Activated gamma-delta T cell treated with Interleukin-2 at 50 U/mL for 16 hours (primary cell): Measurements from ENCODE around the gene SYF2.
"Not testable (repeated sequence)": the region's sequence is repeated elsewhere in the genome, so short reads cannot be mapped to it uniquely, and the experiment has no call there.

Source experiments
- DNase-seq: peaks from one replicate; pipeline ENCODE4 v3.0.0-alpha.2; 2020

The SYF2 gene

DNA sequence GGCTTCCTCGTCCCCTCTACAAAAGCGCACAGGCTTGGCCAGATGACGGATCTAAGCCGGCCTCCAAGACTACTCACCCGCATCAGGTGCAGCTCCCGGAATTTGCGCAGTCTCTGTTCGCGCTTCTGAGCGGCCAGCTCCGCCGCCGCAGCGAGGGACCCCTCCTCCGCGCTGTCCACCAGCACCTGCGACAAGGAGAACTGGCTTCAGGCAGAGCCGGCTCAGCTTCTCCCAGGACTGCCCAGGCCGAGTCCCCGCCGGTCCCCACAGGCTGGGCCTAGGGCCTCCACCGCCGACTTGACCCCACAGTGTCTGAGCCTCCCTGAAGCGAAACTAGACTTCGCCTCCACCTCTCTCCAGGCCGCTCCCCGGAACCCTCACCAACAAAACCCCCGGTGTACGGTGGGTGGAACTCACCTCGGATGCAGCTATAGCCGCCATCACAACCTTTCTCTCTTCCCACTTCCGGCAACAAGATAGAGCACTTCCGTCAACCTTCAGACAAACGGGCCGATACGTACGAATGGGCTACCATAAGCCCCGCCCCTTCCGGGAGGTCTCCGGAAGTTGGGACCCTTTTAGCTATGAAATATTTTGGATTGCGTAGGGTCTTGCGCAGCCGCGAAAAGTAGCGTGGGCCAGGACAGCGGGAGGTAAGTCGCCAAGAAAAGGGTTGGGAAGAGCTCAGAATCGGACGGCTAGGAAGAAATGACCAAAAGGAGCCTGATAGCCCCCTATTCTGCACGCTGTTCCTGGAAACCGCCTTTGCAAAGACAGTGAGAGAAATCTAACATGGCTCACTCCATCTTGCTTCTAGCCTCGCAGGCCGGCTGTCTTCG, at the start of gene SYF2:
Gene SYF2 (minus strand): TSS at position 476 of the 839 bp plus-strand sequence. CDS start 35 bp downstream, at position 441.
- DNase-seq = peak; percentile 94

DNA sequence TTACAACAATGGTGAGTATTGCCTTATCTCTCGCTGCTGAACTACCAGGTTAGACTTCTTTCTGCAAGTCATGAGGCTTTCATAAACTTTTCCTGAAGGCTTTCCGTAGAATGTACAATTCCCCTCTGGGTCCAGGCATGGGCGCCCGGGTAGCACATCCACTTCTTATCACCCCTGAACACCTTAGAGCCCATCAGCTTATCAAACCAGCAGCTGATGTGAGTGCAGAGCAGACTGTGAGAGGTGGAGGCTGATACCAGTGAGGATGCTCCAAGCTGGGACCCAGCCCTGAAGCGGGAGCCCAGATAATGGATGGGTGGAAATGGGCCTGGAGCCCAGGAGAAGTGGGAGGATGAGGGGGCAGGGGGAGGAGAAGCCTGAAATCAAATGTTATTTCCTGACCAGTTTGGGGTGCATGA, 47.4 kb upstream of the SYF2 start:
- DNase-seq = not testable (repeated sequence)

GRCh38 chr1:25278790-25279189, 46.5 kb upstream of the SYF2 start:
- DNase-seq = not testable (repeated sequence)

- DNase-seq = not testable (repeated sequence)
Measured at GRCh38 chr1:25278358-25278757, 46.1 kb upstream of the SYF2 start.

GRCh38 chr1:25277295-25277694, 45.0 kb upstream of the SYF2 start:
- DNase-seq = not testable (repeated sequence)

- DNase-seq = not testable (repeated sequence)
Measured at GRCh38 chr1:25275648-25276047, 43.3 kb upstream of the SYF2 start.

- not testable (repeated sequence) for DNase-seq
Measured at GRCh38 chr1:25272238-25272637, 39.9 kb upstream of the SYF2 start, which contains the start of gene RHD. TSS of gene RHD (plus strand) at chr1:25272509. CDS start at chr1:25272548, 39 bp downstream.

- not testable (repeated sequence) for DNase-seq
Measured at GRCh38 chr1:25268143-25268760, 36.0 kb upstream of the SYF2 start.

- DNase-seq = peak; percentile 91
Measured at GRCh38 chr1:25267288-25268142, 35.2 kb upstream of the SYF2 start.

DNA sequence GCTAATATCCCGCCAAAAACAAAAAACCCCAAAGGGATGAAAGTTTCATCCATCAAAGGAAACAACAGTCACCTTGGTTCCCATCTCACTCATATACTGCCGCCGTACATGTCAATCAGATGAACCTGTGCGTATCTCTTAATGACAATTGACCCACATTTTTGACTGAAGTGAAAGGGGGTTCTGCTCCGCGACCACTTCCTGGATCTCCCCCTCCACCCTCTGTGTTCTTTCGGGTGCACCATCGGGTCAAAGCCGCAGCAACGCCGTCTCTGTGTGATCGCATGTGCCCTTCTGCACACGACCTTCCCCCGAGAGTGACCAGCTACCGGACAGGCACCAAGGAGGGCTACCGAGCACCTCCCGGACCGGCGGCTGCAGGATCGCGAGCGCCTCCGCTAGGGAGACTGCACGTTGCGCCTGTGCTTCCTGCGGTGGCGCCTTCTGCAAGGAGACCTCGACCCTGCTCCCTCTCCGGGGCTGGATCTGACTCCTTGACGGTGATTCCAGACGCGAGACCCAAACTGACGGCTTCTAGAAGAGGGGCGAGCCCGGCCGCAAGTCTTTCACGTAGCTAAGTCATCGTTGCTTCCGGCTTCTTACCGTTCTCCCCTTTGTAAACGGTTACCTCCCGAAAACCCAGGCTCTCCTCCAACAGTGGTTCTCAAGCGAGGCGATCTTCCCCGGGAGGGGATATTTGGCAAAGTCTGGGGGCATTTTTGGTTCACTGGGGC, 34.4 kb upstream of the SYF2 start:
- not testable (repeated sequence) for DNase-seq

- not testable (repeated sequence) for DNase-seq
Measured at GRCh38 chr1:25260336-25260735, 28.0 kb upstream of the SYF2 start.

DNA sequence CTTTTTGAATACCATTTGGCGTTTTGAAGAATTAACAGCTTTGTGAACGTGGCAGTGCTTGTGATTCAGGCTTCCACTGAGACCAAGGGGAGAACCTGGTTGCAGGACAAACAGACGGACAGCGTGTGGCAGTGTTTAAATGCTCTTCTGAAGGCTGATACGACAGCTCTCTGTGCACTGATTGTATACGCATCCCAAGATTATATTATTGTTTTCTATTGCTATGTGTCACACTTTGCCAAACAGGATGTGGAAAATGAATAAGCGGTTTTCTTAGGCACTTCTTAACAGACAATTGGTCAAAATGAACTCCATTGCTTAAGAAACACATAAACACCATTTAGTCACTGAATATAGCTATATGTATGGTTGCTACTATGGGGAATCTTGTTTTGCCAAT, 27.5 kb upstream of the SYF2 start:
- DNase-seq = not testable (repeated sequence)

GRCh38 chr1:25257196-25257595, 24.9 kb upstream of the SYF2 start:
- no peak for DNase-seq

DNA sequence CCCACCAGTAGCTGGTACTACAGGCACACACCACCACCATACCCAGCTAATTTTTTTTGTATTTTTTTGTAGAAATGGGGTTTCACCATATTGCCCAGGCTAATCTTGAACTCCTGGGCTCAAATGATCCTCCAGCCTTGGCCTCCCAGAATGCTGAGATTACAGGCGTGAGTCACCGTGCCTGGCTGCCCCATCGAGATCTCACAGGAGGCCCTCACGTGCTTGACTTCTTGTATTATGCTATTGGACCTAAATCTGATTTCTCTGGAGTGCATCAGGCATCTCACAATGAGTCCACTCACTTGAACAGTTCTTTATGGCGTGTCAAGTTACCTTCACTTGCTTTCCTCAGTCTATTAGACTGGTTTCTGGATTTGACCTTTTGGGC, 24.3 kb upstream of the SYF2 start:
- DNase-seq = no peak

DNA sequence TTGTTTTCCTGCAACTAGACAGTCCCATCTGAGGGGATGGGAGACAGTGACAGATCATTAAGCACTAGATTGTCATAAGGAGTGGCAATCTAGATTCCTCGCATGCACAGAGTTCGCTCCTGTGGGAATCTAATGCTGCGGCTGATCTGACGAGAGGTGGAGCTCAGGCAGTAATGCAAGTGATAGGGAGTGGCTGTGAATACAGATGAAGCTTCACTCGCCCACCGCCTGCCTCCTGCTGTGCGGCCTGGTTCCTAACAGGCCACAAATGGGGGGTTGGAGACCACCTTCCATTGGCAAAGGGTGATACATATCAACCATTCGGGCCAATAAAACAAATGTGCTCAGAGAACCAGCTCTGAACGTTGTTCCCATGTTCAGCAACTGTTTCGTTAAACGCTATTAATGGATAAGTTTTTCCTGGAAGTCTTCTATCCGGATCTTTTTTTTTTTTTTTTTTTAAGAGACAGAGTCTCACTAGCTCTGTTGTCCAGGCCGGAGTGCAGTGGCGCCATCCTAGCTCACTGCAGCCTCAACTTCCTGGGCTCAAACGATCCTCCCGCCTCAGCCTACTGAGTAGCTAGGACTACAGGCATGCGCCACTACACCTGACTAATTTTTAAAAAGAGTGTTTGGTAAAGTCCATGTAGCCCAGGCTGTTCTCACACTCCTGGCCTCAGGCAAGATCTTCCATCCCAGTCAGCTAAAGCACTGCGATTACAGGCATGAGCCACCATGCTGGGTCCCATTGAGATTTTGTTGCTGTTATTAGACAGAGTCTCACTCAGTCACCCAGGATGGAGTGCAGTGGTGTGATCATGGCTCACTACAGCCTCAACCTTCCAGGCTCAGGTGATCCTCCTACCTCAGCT, 23.6 kb upstream of the SYF2 start:
- DNase-seq = no peak

DNA sequence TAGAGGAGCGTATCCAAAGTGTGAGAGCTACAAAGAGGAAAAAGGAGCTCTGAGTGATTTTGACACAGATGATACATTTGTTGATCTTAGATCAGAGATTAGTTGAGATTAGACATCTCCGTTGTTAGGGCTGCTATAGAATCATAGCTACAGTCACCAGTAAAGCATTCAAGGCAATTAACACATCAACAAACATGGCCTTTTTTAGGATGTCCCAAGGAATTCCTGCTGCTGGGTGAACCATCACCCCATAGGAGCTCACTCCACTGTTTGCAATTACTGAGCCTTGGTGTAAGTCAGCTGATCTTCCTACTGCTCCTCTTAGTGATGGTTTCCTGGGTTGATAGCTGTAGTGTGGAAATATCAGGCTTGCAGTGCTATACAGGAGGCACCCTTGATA, 21.6 kb upstream of the SYF2 start:
- DNase-seq = no peak

DNA sequence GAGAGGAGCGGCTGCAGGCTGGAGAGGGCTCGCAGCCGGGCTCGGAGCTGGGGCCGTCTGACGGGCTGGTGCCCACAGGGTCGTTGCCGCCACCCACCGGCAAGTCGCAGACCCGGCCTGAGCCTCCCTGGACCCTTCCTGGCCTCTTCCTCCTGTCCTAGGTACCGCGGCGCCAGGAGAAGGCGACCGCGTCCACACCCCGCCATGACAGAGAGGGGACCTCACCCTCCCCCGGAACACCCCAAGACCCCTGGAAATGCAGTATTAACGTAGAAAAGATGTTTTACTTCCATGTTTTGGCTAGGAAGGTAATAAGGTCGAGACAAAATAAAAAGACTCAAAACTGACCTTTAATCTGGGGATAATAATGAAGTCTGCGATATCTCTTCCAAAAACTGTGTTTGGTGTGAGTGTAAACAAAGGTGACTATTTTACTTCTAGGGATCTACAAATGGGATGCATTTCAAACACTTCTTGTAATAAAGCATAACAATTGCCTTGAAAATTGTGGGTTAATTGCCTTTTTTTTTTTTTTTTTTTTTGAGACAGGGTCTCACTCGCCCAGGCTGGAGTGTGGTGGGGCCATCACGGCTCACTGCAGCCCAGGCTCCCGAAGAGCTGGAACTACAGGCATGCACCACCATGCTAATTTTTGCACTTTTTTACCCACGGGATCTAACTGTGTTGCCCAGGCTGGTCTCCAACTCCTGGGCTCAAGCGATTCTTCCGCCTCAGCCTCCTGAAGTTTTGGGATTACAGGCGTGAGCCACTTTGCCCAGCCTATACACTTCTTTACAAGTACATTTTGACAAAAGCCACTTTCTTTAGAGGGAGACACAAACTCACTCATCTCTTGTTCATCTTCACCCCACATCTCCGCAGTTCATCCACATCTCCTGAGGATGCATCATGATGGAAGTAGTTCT, 15.8 kb upstream of the SYF2 start:
- DNase-seq = no peak

DNA sequence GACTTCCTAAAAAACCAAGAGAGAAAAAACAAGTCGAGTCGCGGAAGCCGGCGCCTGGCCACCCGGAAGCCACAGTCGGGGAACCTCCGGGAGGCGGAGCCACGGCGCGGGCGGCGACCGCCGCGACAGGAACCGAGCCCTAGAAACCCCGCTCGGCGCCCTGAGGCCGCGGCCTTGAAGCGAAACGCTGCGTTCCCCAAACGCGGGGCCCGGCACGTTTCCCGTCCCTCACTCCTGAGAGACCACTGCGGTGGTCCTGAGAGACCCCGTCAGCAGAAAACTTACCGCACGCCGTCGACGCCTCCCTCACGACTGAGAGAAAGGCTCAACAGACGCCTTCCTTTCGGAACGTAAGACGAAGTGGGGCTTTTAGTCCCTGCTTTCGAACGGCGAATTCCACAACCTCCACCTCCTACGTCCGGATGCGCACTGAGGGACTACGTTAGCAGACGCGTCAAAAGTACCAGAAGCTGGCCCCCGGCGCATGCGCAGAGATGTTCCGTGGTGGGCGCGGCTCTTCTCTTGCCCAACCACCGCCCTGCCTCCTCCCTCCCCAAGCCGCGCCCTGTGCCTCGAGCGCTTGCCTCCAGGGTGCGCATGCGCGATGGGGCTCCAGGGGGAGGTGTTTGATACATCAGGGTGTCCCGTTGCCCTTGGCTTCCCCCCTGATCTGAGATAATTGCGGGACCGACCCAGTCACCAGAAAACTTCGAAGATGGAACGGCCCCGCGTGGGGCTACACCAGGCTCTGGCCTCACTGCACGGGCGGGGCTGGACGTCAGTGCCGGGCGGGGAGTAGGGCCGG, 14.9 kb upstream of the SYF2 start, which contains the start of gene RSRP1:
Gene RSRP1 (minus strand): TSS at position 431 of the 805 bp plus-strand sequence. CDS start 491 bp downstream, outside the sequence.
- DNase-seq = peak; percentile 100

DNA sequence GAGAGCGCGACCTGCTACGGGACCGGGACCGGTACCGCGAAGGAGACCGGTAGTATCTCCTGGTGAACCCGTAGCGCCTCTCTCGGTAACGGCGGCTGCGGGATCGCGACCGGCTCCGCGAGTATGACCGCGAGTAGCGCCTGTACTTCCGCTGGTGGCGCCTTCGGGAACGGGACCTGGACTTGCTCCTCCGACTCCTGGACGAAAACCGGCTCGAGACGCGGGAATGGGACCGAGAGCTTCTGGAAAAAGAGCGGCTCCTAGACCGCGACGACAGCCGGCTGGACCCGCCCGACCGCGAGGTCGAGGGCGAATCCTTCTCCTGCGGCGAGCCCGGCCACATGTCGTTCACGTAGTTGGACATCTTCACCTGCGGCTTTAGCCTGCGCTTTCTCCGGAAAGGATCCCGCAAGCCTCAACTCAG, 14.3 kb upstream of the SYF2 start:
- DNase-seq = peak; percentile 32
